Osteocyte (in vitro differentiated cells): ENCODE measurements around the gene ROR1. TPM values are rescaled to one million over a fixed set of nuclear protein-coding genes. Genes with fewer than 3 reads are reported as not detected.

Source experiments
- DNase-seq: peaks from one replicate; pipeline ENCODE4 v3.0.0; 2021; ENCODE audit warnings: mixed read lengths; ENCODE audit not compliant: unreplicated experiment; ENCODE audit errors: extremely low spot score
- H3K27ac Mint-ChIP-seq: one replicate; pipeline ENCODE4 v1.8.0; 2021; ENCODE audit warnings: mild to moderate bottlenecking, mixed read lengths; ENCODE audit not compliant: unreplicated experiment
- H3K27me3 Mint-ChIP-seq: one replicate; pipeline ENCODE4 v1.8.0; 2021; ENCODE audit warnings: mixed read lengths; ENCODE audit not compliant: unreplicated experiment
- H3K36me3 Mint-ChIP-seq: one replicate; pipeline ENCODE4 v1.8.0; 2021; ENCODE audit warnings: mixed read lengths; ENCODE audit not compliant: unreplicated experiment
- H3K4me1 Mint-ChIP-seq: one replicate; pipeline ENCODE4 v1.8.0; 2021; ENCODE audit warnings: mixed read lengths; ENCODE audit not compliant: unreplicated experiment
- H3K4me3 Mint-ChIP-seq: one replicate; pipeline ENCODE4 v1.8.0; 2021; ENCODE audit warnings: mild to moderate bottlenecking, moderate library complexity, mixed read lengths; ENCODE audit not compliant: unreplicated experiment
- H3K9me3 Mint-ChIP-seq: one replicate; pipeline ENCODE4 v1.8.0; 2021; ENCODE audit warnings: mixed read lengths; ENCODE audit not compliant: unreplicated experiment
- CTCF ChIP-seq: fragments of 200-600 bp; sonication (generic); IDR thresholded peaks from 2 replicates; pipeline ENCODE4 v1.5.0; 2021; ENCODE audit warnings: antibody characterized with exemption, mild to moderate bottlenecking, moderate library complexity
- total RNA-seq: library from RNA; stranded (reverse); gene quantifications from 2 replicates; pipeline ENCODE4 v1.2.1, GENCODE V29; 2021

The ROR1 gene
- total RNA-seq, 1 donor from 2014 or later, result 20.6 TPM

DNA sequence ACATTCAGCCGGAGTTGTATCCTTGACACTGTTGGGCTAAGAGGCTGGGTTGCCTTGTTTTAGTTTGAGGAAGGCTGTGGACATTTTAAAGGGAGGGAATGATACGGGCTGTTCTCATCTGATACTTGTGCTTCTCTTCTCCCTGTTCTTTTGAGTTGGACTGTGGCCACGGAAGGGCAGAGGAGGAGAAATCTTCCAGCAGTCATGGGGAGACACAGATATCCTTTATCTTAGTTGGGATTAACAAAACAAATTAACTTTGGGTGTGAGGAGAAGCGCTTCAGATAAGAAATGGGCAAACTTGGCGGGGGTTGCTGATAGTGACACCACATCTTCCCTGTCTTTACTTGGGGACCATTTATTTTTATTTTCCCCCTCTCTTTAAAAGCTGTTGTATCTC, 138.8 kb downstream of the ROR1 start:
- Mint-ChIP-seq H3K9me3 (no peaks in the 10 kb centered on the region), H3K4me1 (peaks cover 49% of the 10 kb centered on the region), H3K27me3 (peaks cover 6% of the 10 kb centered on the region), H3K4me3 (no peak overlapping the region), H3K27ac (no peak overlapping the region), H3K36me3 (no peaks in the 10 kb centered on the region)
- no peak for DNase-seq
- TF ChIP-seq CTCF, result no peak

GRCh38 chr1:63913533-63913932, 139.7 kb downstream of the ROR1 start:
- Mint-ChIP-seq H3K4me3 (no peak overlapping the region), H3K27ac (no peak overlapping the region), H3K36me3 (no peaks in the 10 kb centered on the region), H3K9me3 (no peaks in the 10 kb centered on the region), H3K27me3 (peaks cover 6% of the 10 kb centered on the region), H3K4me1 (peaks cover 51% of the 10 kb centered on the region)
- DNase-seq, result no peak
- no peak for TF ChIP-seq CTCF

DNA sequence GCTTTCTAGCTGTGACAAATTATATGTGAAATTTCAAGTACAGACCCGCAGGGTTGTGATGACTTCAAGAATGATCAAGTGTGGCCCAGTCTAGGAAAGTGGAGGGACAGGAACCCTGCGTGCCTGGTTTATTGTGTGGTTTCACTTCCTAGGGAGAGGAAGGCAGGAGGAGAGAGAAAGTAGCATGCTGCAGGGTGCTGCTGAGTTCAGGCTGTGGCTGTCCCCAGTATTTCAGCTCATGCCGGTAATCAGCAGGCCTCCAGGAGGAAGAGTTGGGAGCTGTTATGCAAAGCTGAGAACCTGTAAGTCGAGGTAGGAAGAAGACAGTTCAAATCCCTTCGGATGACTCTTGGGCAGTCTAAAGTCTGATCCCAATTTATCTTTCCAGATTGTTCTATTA, 140.4 kb downstream of the ROR1 start:
- Mint-ChIP-seq H3K27ac (no peak overlapping the region), H3K36me3 (no peaks in the 10 kb centered on the region), H3K4me3 (no peak overlapping the region), H3K27me3 (peaks cover 6% of the 10 kb centered on the region), H3K4me1 (peaks cover 55% of the 10 kb centered on the region), H3K9me3 (no peaks in the 10 kb centered on the region)
- no peak for TF ChIP-seq CTCF
- no peak for DNase-seq

DNA sequence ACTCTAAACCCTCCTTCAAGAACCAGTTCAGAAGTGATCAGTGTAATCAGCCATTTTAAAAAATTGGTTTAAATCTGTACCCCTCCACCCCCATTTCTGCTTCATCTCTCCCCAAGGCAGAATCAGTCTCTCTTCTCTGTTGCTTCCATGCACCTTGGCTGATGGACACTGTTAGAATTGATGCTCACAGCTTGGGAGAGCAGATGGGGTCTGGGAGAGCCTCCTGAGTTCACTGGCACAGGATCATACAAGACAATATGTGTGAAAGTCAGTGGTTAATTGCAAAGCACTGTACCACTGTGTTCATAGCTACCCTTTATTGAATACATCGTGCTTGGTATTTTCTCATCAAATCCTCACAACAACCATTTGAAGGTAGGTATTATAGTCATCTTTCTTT, 140.9 kb downstream of the ROR1 start:
- no peak for TF ChIP-seq CTCF
- Mint-ChIP-seq H3K4me3 (no peak overlapping the region), H3K27me3 (peaks cover 6% of the 10 kb centered on the region), H3K27ac (no peak overlapping the region), H3K4me1 (peaks cover 55% of the 10 kb centered on the region), H3K36me3 (no peaks in the 10 kb centered on the region), H3K9me3 (no peaks in the 10 kb centered on the region)
- DNase-seq, result no peak

GRCh38 chr1:63915121-63915520, 141.3 kb downstream of the ROR1 start:
- Mint-ChIP-seq H3K9me3 (no peaks in the 10 kb centered on the region), H3K4me3 (no peak overlapping the region), H3K27me3 (peaks cover 6% of the 10 kb centered on the region), H3K36me3 (no peaks in the 10 kb centered on the region), H3K27ac (peak overlapping the region; percentile 8), H3K4me1 (peaks cover 57% of the 10 kb centered on the region)
- DNase-seq, result no peak
- TF ChIP-seq CTCF, result peak; percentile 39
